NCI-H1105 (cell line): ENCODE measurements around the gene ABL2.
"Not testable (repeated sequence)": the region's sequence is repeated elsewhere in the genome, so short reads cannot be mapped to it uniquely, and the experiment has no call there.

ENCODE experiments used
- DNase-seq: peaks from one replicate; lab custom pipeline; 2025; lab: John Stamatoyannopoulos, UW

ABL2 gene

GRCh38 chr1:179169616-179170467, 59.6 kb downstream of the ABL2 start:
- no peak for DNase-seq

GRCh38 chr1:179168536-179168935, 60.9 kb downstream of the ABL2 start:
- no peak for DNase-seq

- DNase-seq: no peak
Observed at GRCh38 chr1:179167955-179168354, 61.5 kb downstream of the ABL2 start.

- no peak for DNase-seq
Observed at GRCh38 chr1:179167418-179167777, 62.1 kb downstream of the ABL2 start.

- no peak for DNase-seq
Observed at GRCh38 chr1:179166663-179167417, 62.6 kb downstream of the ABL2 start.

GRCh38 chr1:179164494-179164893, 65.0 kb downstream of the ABL2 start:
- DNase-seq: no peak

- DNase-seq: no peak
Observed at GRCh38 chr1:179156708-179157107, 72.8 kb downstream of the ABL2 start.

GRCh38 chr1:179156026-179156425, 73.5 kb downstream of the ABL2 start:
- no peak for DNase-seq

GRCh38 chr1:179155615-179156014, 73.9 kb downstream of the ABL2 start:
- no peak for DNase-seq

- no peak for DNase-seq
Observed at GRCh38 chr1:179154437-179154836, 75.0 kb downstream of the ABL2 start.

- DNase-seq: no peak
Observed at GRCh38 chr1:179153217-179153616, 76.3 kb downstream of the ABL2 start.

- DNase-seq: no peak
Observed at GRCh38 chr1:179151908-179152682, 77.4 kb downstream of the ABL2 start.

GRCh38 chr1:179146911-179147310, 82.6 kb downstream of the ABL2 start:
- DNase-seq: no peak

- no peak for DNase-seq
Observed at GRCh38 chr1:179146476-179146875, 83.0 kb downstream of the ABL2 start.

- no peak for DNase-seq
Observed at GRCh38 chr1:179145521-179145920, 84.0 kb downstream of the ABL2 start.

- no peak for DNase-seq
Observed at GRCh38 chr1:179144626-179145025, 84.9 kb downstream of the ABL2 start.

GRCh38 chr1:179143322-179143721, 86.2 kb downstream of the ABL2 start:
- DNase-seq: no peak

GRCh38 chr1:179142889-179143299, 86.6 kb downstream of the ABL2 start:
- DNase-seq: no peak

GRCh38 chr1:179141592-179142251, 87.8 kb downstream of the ABL2 start:
- DNase-seq: no peak

- not testable (repeated sequence) for DNase-seq
Observed at GRCh38 chr1:179138755-179139154, 90.7 kb downstream of the ABL2 start.

GRCh38 chr1:179137617-179138255, 91.7 kb downstream of the ABL2 start:
- no peak for DNase-seq
